Measurements from ENCODE around the gene LTBP1.

LTBP1 gene

GRCh38 chr2:33448220-33448899 lies 501.6 kb downstream of the LTBP1 start:
- no peaks in the 10 kb centered on the region for H3K79me2 ChIP-seq (ENCODE audit: control insufficient read depth, low read length)
- no peak overlapping the region for H3K4me2 ChIP-seq (ENCODE audit: low read length)
- H3K27ac ChIP-seq (ENCODE audit: low read depth, low read length), result no peak overlapping the region
- H3K4me3 ChIP-seq (ENCODE audit: low read length), result no peak overlapping the region
- peaks cover 5% of the 10 kb centered on the region for H3K4me1 ChIP-seq (ENCODE audit: control insufficient read depth, low read length)
- TF ChIP-seq EZH2phosphoT487 (IDR thresholded peaks at IDR 0.05; ENCODE audit: borderline replicate concordance, low read length), result no peak
- no peak for TF ChIP-seq CTCF (IDR thresholded peaks at IDR 0.05; ENCODE audit: low read depth, low read length, poor library complexity, severe bottlenecking)
- H3K36me3 ChIP-seq (ENCODE audit: control insufficient read depth, low read length), result no peaks in the 10 kb centered on the region
- H3K9me3 ChIP-seq (ENCODE audit: control insufficient read depth, insufficient read depth, low read length), result no peaks in the 10 kb centered on the region
- no peaks in the 10 kb centered on the region for H3F3A ChIP-seq (ENCODE audit: control insufficient read depth, insufficient read depth)
- H4K20me1 ChIP-seq (ENCODE audit: control insufficient read depth, insufficient read depth, low read depth, low read length), result no peaks in the 10 kb centered on the region
- H3K9me2 ChIP-seq (replicated peaks; ENCODE audit: control insufficient read depth, low read length), result no peaks in the 10 kb centered on the region
- H3K27me3 ChIP-seq (ENCODE audit: control insufficient read depth, low read length), result no peaks in the 10 kb centered on the region

Data from DOHH2 (cell line).